Measurements from ENCODE around the gene FRMPD1.
A peak's percentile ranks its signal among the peaks of the same experiment; 100 is the strongest.

Gene FRMPD1

DNA sequence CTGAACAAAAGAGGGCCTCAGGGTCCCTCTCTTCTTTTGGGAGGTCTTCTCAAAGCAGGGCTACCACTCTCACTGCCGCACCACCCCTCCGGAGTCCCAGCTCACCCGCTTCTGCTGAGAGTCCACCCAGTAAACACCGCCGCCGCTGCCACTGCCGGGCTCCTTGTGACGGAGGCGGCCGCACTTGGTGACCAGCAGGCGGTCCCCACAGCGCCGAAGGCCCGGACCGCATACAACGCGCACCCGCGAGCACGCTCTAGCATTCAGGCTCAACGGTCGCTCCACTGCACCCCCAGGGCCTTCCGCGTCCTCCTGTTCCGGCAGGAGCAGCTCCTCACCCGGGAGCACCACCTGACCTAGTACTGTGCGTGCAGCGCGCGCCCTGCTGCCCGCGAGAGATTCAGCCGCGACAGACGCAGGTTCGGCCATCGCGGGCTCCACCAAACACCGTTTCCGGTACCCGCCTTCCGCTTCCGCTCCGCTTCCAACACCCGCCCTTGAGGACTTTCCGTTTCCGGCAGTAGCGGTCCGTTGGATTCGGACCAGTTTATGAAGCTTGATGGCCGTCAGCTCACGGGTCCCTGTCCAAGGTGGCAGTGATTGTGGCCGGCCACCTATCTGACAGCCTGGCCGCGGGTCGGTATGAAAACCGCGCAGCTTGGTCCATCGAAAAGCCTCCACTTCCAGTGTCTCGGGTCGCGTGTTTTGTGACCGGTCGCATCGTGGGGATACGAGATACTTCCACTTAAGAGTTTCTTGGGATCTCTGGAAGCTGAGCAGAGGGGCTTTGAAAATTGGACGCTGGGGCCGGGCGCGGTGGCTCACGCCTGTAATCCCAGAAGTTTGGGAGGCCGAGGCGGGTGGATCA lies 134.1 kb downstream of the FRMPD1 start, which contains the start of gene EXOSC3:
Gene EXOSC3, minus strand, starts transcription at position 449 of the 868 bp plus-strand sequence. Its CDS starts 20 bp downstream, at position 429.
- peak; percentile 88 for DNase-seq

GRCh38 chr9:37787059-37787458 lies 136.3 kb downstream of the FRMPD1 start:
- DNase-seq = no peak

GRCh38 chr9:37788332-37788731 lies 137.6 kb downstream of the FRMPD1 start:
- no peak for DNase-seq

- no peak for DNase-seq
Observed at GRCh38 chr9:37790096-37790495, 139.3 kb downstream of the FRMPD1 start.

DNA sequence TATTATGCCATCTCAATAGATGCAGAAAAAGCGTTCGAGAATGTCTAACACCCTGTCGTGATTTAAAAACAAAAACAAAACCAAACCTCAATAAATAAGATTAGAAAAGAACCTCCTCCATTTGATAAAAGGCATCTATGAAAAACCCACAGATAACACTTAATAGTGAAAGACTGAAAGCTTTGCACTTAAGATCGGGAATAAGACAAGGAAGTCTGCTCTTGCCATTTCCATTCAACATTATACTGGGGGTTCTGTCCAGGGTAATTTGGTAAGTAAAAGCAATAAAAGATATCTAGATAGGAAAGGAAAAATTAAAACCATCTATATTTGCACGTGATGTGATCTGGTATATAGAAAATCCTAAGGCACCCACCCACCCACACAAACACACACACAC lies 141.4 kb downstream of the FRMPD1 start:
- DNase-seq = no peak

DNA sequence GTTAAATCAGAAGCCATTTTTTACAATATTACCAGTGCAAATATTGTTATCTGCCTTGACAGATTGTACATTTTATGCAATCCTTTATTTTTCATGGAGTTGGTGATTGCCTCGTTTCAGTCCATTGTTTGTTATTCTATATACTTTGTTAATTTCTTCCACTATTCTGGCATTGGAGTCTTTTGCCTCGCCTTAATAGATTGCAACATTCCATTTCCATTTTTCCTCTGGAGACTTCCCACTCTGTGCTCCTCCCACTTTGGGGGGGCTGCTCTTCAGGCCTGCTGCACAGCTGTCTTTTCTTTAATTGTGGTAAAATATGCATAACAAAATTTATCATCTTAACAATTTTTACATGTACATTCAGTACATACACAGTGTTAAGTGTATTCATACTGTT lies 145.5 kb downstream of the FRMPD1 start:
- no peak for DNase-seq

Data from stimulated activated CD4-positive, alpha-beta T cell treated with anti-CD3 and anti-CD28 coated beads, Interleukin-1b, Interleukin-23, amount 100 ng/mL, for 48 hours (primary cell).